Body of pancreas (tissue), 4 donors: ENCODE data around the gene DLG1. TPM values are rescaled to one million over a fixed set of nuclear protein-coding genes. Genes with fewer than 3 reads are reported as not detected.

Experiments used
- ATAC-seq: fragments of 150-250 bp; one replicate; pipeline ENCODE4 v1.9.1; 2016
- DNase-seq, 4 donors: peaks; one replicate each; pipeline ENCODE4 v3.0.0-alpha.2; 2019
- H3K27ac ChIP-seq, 4 donors: fragments of 200-600 bp; sonication (generic); 1 replicate in 3 of 4; 2 replicates in 1 of 4; pipeline versions ENCODE4 v1.5.1 to v1.6.1; 2016 to 2019; ENCODE audit warnings: mild to moderate bottlenecking in 1 of 4, mixed read lengths in 1 of 4, moderate library complexity in 1 of 4
- H3K27me3 ChIP-seq, 2 donors: fragments of 200-600 bp; sonication (generic); one replicate each; pipeline ENCODE4 v1.6.0; 2016; ENCODE audit warnings: mild to moderate bottlenecking in 1 of 2
- H3K36me3 ChIP-seq, 2 donors: fragments of 200-600 bp; sonication (generic); replicated peaks in 1 of 2; 2 replicates each; pipeline ENCODE4 v1.5.1; 2016; ENCODE audit warnings: low read depth in 2 of 2; ENCODE audit not compliant: insufficient read depth in 1 of 2
- H3K4me1 ChIP-seq: fragments of 200-600 bp; sonication (generic); one replicate; pipeline ENCODE4 v1.6.0; 2016
- H3K4me3 ChIP-seq, 2 donors: fragments of 200-600 bp; sonication (generic); 1 replicate in 1 of 2; 2 replicates in 1 of 2; pipeline ENCODE4 v1.5.1; 2016 to 2019
- H3K9me3 ChIP-seq, 3 donors: fragments of 200-600 bp; sonication (generic); 1 replicate in 2 of 3; 2 replicates in 1 of 3; pipeline ENCODE4 v1.5.1; 2016
- CTCF ChIP-seq, 7 experiments: fragments of 450-650 bp in 4 of 7; fragments of 200-600 bp in 3 of 7; sonication (generic) in 3 of 7; IDR thresholded peaks; one replicate each; pipeline ENCODE4 v1.5.1; 2016 to 2019; ENCODE audit warnings: antibody characterized with exemption in 7 of 7
- POLR2A ChIP-seq, 3 donors: fragments of 450-650 bp; IDR thresholded peaks; one replicate each; pipeline ENCODE4 v1.6.1; 2016; ENCODE audit warnings: antibody characterized with exemption in 3 of 3, mild to moderate bottlenecking in 2 of 3
- WGBS, 2 donors: methylation state at CpG; one replicate each; pipeline ENCODE4 v1.1.5; 2017; 5-methylcytosine and 5-hydroxymethylcytosine counted together
- intact Hi-C: fragments of 100-400 bp; cut with DNase I; formaldehyde crosslinking; loops from one replicate; pipeline ENCODE4 v1.15.1; 2023
- total RNA-seq, 2 donors: library from RNA; depleted of rRNA; stranded (reverse); fragments of >200 nt; gene quantifications; one replicate each; pipeline ENCODE4 v1.1.0, GENCODE V29; 2016

DLG1 gene
- total RNA-seq, 2 donors from 2014 or later: 45.8 to 48.8 TPM

GRCh38 chr3:197027151-197027895 is 271.1 kb downstream of the DLG1 start:
- H3K4me3 ChIP-seq: no peak overlapping the region
- H3K36me3 ChIP-seq: no peaks in the 10 kb centered on the region
- ATAC-seq: no peak
- no peak for TF ChIP-seq POLR2A (IDR thresholded peaks at IDR 0.05)
- no peak for TF ChIP-seq CTCF (IDR thresholded peaks at IDR 0.05)
- H3K9me3 ChIP-seq: no peaks in the 10 kb centered on the region
- no peaks in the 10 kb centered on the region for H3K27me3 ChIP-seq
- H3K4me1 ChIP-seq: peaks cover 41% of the 10 kb centered on the region
- DNase-seq: no peak
- WGBS, 2 donors: 96% methylated on average over 10 to 29 of the region's 29 CpGs
- H3K27ac ChIP-seq: no peak overlapping the region
- intact Hi-C loops: no loop called here

- DNase-seq (no peak), ATAC-seq (no peak)
These were observed 271.9 kb downstream of the DLG1 start for GRCh38 chr3:197026481-197026866.

GRCh38 chr3:197025736-197026480 is 272.5 kb downstream of the DLG1 start:
- no peak for TF ChIP-seq POLR2A (IDR thresholded peaks at IDR 0.05)
- no peak for TF ChIP-seq CTCF (IDR thresholded peaks at IDR 0.05)
- DNase-seq (no peak), ATAC-seq (no peak)
- Histone ChIP-seq H3K36me3 (no peaks in the 10 kb centered on the region), H3K27me3 (no peaks in the 10 kb centered on the region), H3K27ac (no peak overlapping the region), H3K4me1 (peaks cover 33% of the 10 kb centered on the region), H3K9me3 (no peaks in the 10 kb centered on the region), H3K4me3 (no peak overlapping the region)
- WGBS, 2 donors: 88 to 94% methylated on average over 6 to 21 of the region's 21 CpGs
- intact Hi-C loops: no loop called here

More at GRCh38 chr3:197026481-197026866, 271.9 kb downstream of the DLG1 start:
- Histone ChIP-seq H3K36me3 (no peaks in the 10 kb centered on the region), H3K4me3 (no peak overlapping the region), H3K4me1 (peaks cover 39% of the 10 kb centered on the region), H3K9me3 (no peaks in the 10 kb centered on the region), H3K27me3 (no peaks in the 10 kb centered on the region), H3K27ac (no peak overlapping the region)
- intact Hi-C loops: no loop called here
- 82 to 87% methylated on average over 9 of the region's 9 CpGs for WGBS, 2 donors
- TF ChIP-seq CTCF (IDR thresholded peaks at IDR 0.05): no peak
- TF ChIP-seq POLR2A (IDR thresholded peaks at IDR 0.05): no peak

- ATAC-seq (no peak), DNase-seq (no peak)
- intact Hi-C loops: no loop called here
- H3K27ac ChIP-seq: no peak overlapping the region
- H3K36me3 ChIP-seq: no peaks in the 10 kb centered on the region
- 86 to 89% methylated on average over 28 of the region's 28 CpGs for WGBS, 2 donors
- TF ChIP-seq POLR2A (IDR thresholded peaks at IDR 0.05): no peak
- TF ChIP-seq CTCF (IDR thresholded peaks at IDR 0.05): no peak
- no peak overlapping the region for H3K4me3 ChIP-seq
- H3K4me1 ChIP-seq: peaks cover 30% of the 10 kb centered on the region
- no peaks in the 10 kb centered on the region for H3K27me3 ChIP-seq
- no peaks in the 10 kb centered on the region for H3K9me3 ChIP-seq
These were observed 273.3 kb downstream of the DLG1 start for GRCh38 chr3:197024881-197025735.
